DOHH2 (cell line): ENCODE results near the gene CHN2.

Experiments
- H3F3A ChIP-seq: fragments of 200-600 bp; sonication (generic), shearing (Covaris generic); 2 replicates; pipeline ENCODE4 v1.6.0; 2016; ENCODE audit warnings: antibody characterized with exemption, mild to moderate bottlenecking; ENCODE audit not compliant: control insufficient read depth, insufficient read depth
- H3K27ac ChIP-seq: fragments of 200-600 bp; sonication (generic); 2 replicates; pipeline ENCODE4 v1.5.1; 2014; ENCODE audit warnings: low read depth, mild to moderate bottlenecking, low read length, moderate library complexity
- H3K27me3 ChIP-seq: fragments of 200-600 bp; sonication (generic); 2 replicates; pipeline ENCODE4 v1.6.1; 2014; ENCODE audit warnings: mild to moderate bottlenecking, low read length, mixed read lengths; ENCODE audit not compliant: control insufficient read depth
- H3K36me3 ChIP-seq: fragments of 200-600 bp; sonication (generic); 2 replicates; pipeline ENCODE4 v1.6.1; 2014; ENCODE audit warnings: mild to moderate bottlenecking, low read length, moderate library complexity, mixed read lengths; ENCODE audit not compliant: control insufficient read depth
- H3K4me1 ChIP-seq: fragments of 200-600 bp; sonication (generic); 2 replicates; pipeline ENCODE4 v1.6.1; 2014; ENCODE audit warnings: mild to moderate bottlenecking, low read length, mixed read lengths; ENCODE audit not compliant: control insufficient read depth
- H3K4me2 ChIP-seq: fragments of 200-600 bp; sonication (generic); 2 replicates; pipeline ENCODE4 v1.6.0; 2014; ENCODE audit warnings: mild to moderate bottlenecking, low read length, moderate library complexity
- H3K4me3 ChIP-seq: fragments of 200-600 bp; sonication (generic); 2 replicates; pipeline ENCODE4 v1.5.1; 2014; ENCODE audit warnings: mild to moderate bottlenecking, low read length, mixed read lengths
- H3K79me2 ChIP-seq: fragments of 200-600 bp; sonication (generic); 2 replicates; pipeline ENCODE4 v1.6.1; 2014; ENCODE audit warnings: mild to moderate bottlenecking, low read length, mixed read lengths; ENCODE audit not compliant: control insufficient read depth
- H3K9me2 ChIP-seq: fragments of 200-600 bp; sonication (generic); replicated peaks from 2 replicates; pipeline ENCODE4 v1.6.1; 2014; ENCODE audit warnings: mild to moderate bottlenecking, low read length, mixed read lengths; ENCODE audit not compliant: control insufficient read depth
- H3K9me3 ChIP-seq: fragments of 200-600 bp; sonication (generic); 2 replicates; pipeline ENCODE4 v1.6.1; 2014; ENCODE audit warnings: antibody characterized with exemption, low read length, mixed read lengths; ENCODE audit not compliant: control insufficient read depth, insufficient read depth
- H4K20me1 ChIP-seq: fragments of 200-600 bp; sonication (generic); 2 replicates; pipeline ENCODE4 v1.6.0; 2014; ENCODE audit warnings: low read depth, mild to moderate bottlenecking, antibody characterized with exemption, low read length, moderate library complexity; ENCODE audit not compliant: control insufficient read depth, insufficient read depth
- CTCF ChIP-seq: fragments of 200-600 bp; sonication (generic); IDR thresholded peaks from one replicate; pipeline ENCODE4 v1.5.1; 2014; ENCODE audit warnings: antibody characterized with exemption, mild to moderate bottlenecking, low read depth, low read length; ENCODE audit not compliant: poor library complexity, severe bottlenecking
- EZH2phosphoT487 ChIP-seq: fragments of 200-600 bp; sonication (generic); IDR thresholded peaks from 2 replicates; pipeline ENCODE4 v1.6.1; 2017; ENCODE audit warnings: borderline replicate concordance, mild to moderate bottlenecking, antibody characterized with exemption, low read length, moderate library complexity, mixed read lengths

CHN2 gene

GRCh38 chr7:29167721-29168120, 26.9 kb upstream of the CHN2 start:
- Histone ChIP-seq H3K36me3 (no peaks in the 10 kb centered on the region), H3K9me2 (no peaks in the 10 kb centered on the region), H4K20me1 (no peaks in the 10 kb centered on the region), H3K4me3 (no peak overlapping the region), H3K79me2 (no peaks in the 10 kb centered on the region), H3F3A (no peaks in the 10 kb centered on the region), H3K27me3 (no peaks in the 10 kb centered on the region), H3K4me2 (no peak overlapping the region), H3K4me1 (no peaks in the 10 kb centered on the region), H3K9me3 (0 out of 2 replicates have a peak, but pooled peaks cover 6% of the 10 kb centered on the region), H3K27ac (no peak overlapping the region)
- TF ChIP-seq CTCF (no peak), EZH2phosphoT487 (no peak)

- Histone ChIP-seq H3K27ac (no peak overlapping the region), H3K9me2 (no peaks in the 10 kb centered on the region), H3K4me1 (no peaks in the 10 kb centered on the region), H4K20me1 (no peaks in the 10 kb centered on the region), H3F3A (no peaks in the 10 kb centered on the region), H3K79me2 (no peaks in the 10 kb centered on the region), H3K4me2 (no peak overlapping the region), H3K9me3 (0 out of 2 replicates have a peak, but pooled peaks cover 3% of the 10 kb centered on the region), H3K36me3 (no peaks in the 10 kb centered on the region), H3K4me3 (no peak overlapping the region), H3K27me3 (no peaks in the 10 kb centered on the region)
- no peak for TF ChIP-seq EZH2phosphoT487
- no peak for TF ChIP-seq CTCF
Observed at GRCh38 chr7:29170781-29171180, 23.8 kb upstream of the CHN2 start.

GRCh38 chr7:29173458-29173857, 21.1 kb upstream of the CHN2 start:
- TF ChIP-seq EZH2phosphoT487 (no peak), CTCF (no peak)
- Histone ChIP-seq H3K4me2 (no peak overlapping the region), H3K36me3 (no peaks in the 10 kb centered on the region), H3K4me3 (no peak overlapping the region), H3K9me3 (no peaks in the 10 kb centered on the region), H3K27ac (no peak overlapping the region), H3K9me2 (no peaks in the 10 kb centered on the region), H3K27me3 (no peaks in the 10 kb centered on the region), H3K4me1 (no peaks in the 10 kb centered on the region), H3F3A (no peaks in the 10 kb centered on the region), H3K79me2 (no peaks in the 10 kb centered on the region), H4K20me1 (no peaks in the 10 kb centered on the region)
